WTC11 (cell line): ENCODE measurements around the gene RPS5. TPM values are rescaled to one million over a fixed set of nuclear protein-coding genes. Genes with fewer than 3 reads are reported as not detected.

Source experiments
- ATAC-seq: fragments of 200-7000 bp; cut with Tn5 transposase; 2 replicates; pipeline ENCODE4 v1.10.0; 2021; ENCODE audit warnings: mild to moderate bottlenecking, moderate library complexity
- CTCF ChIA-PET: fragments of 300-600 bp; sonication (Branson Sonifier 250); formaldehyde crosslinking; loops from one replicate; lab custom pipeline; 2021; ENCODE audit warnings: antibody characterized with exemption; lab: Charles Lee
- POLR2A ChIA-PET: fragments of 350-600 bp; sonication (Branson Sonifier 250); formaldehyde crosslinking; loops from one replicate; lab custom pipeline; 2021; ENCODE audit warnings: antibody characterized with exemption; lab: Charles Lee
- DNase-seq: peaks from one replicate; pipeline ENCODE4 v3.0.0; 2021; ENCODE audit warnings: low spot score
- H3K27ac Mint-ChIP-seq: 2 replicates; pipeline ENCODE4 v1.8.0; 2021; ENCODE audit warnings: mixed read lengths
- H3K27me3 Mint-ChIP-seq: 2 replicates; pipeline ENCODE4 v1.8.0; 2021; ENCODE audit warnings: low read depth, mild to moderate bottlenecking, moderate library complexity, mixed read lengths
- H3K36me3 Mint-ChIP-seq: 2 replicates; pipeline ENCODE4 v1.8.0; 2021; ENCODE audit warnings: mixed read lengths
- H3K4me1 Mint-ChIP-seq: 2 replicates; pipeline ENCODE4 v1.8.0; 2022; ENCODE audit warnings: mixed read lengths
- H3K4me3 Mint-ChIP-seq: 2 replicates; pipeline ENCODE4 v1.8.0; 2021; ENCODE audit warnings: mild to moderate bottlenecking, moderate library complexity, mixed read lengths
- H3K9me3 Mint-ChIP-seq: 2 replicates; pipeline ENCODE4 v1.8.0; 2021; ENCODE audit warnings: mixed read lengths
- AFF4 ChIP-seq: sonication (generic); formaldehyde crosslinking; IDR thresholded peaks from 2 replicates; pipeline ENCODE4 v1.8.1; 2023; ENCODE audit warnings: mild to moderate bottlenecking, missing genetic modification reagents, borderline replicate concordance
- ATF1 ChIP-seq: sonication (generic); formaldehyde crosslinking; IDR thresholded peaks from 2 replicates; pipeline ENCODE4 v1.8.1; 2023; ENCODE audit warnings: mild to moderate bottlenecking, moderate library complexity, missing genetic modification reagents
- EMX1 ChIP-seq: fragments of 250-450 bp; sonication (Bioruptor Pico); IDR thresholded peaks from 2 replicates; pipeline ENCODE4 v1.8.0; 2021; ENCODE audit warnings: mild to moderate bottlenecking
- FOXP1 ChIP-seq: sonication (generic); formaldehyde crosslinking; IDR thresholded peaks from 2 replicates; pipeline ENCODE4 v1.8.0; 2022; ENCODE audit warnings: missing genetic modification reagents, mild to moderate bottlenecking, moderate library complexity, borderline replicate concordance
- GRHL2 ChIP-seq: fragments of 250-450 bp; sonication (Bioruptor Pico); IDR thresholded peaks from 2 replicates; pipeline ENCODE4 v1.8.0; 2022; ENCODE audit warnings: mild to moderate bottlenecking, moderate library complexity; ENCODE audit not compliant: insufficient replicate concordance, severe bottlenecking
- HMGA2 ChIP-seq: fragments of 250-450 bp; sonication (Bioruptor Pico); IDR thresholded peaks from 2 replicates; pipeline ENCODE4 v1.4.0; 2021; ENCODE audit warnings: mild to moderate bottlenecking, moderate library complexity
- HMGXB4 ChIP-seq: sonication (generic); formaldehyde crosslinking; IDR thresholded peaks from 2 replicates; pipeline ENCODE4 v1.8.1; 2023; ENCODE audit warnings: mild to moderate bottlenecking, moderate library complexity, missing genetic modification reagents
- KAT7 ChIP-seq: sonication (generic); formaldehyde crosslinking; IDR thresholded peaks from 2 replicates; pipeline ENCODE4 v1.8.1; 2023; ENCODE audit warnings: missing genetic modification reagents, mild to moderate bottlenecking, borderline replicate concordance
- MLX ChIP-seq: sonication (generic); formaldehyde crosslinking; IDR thresholded peaks from 2 replicates; pipeline ENCODE4 v1.8.1; 2023; ENCODE audit warnings: mild to moderate bottlenecking, missing genetic modification reagents, moderate library complexity
- NFATC4 ChIP-seq: fragments of 250-450 bp; sonication (Bioruptor Pico); IDR thresholded peaks from 2 replicates; pipeline ENCODE4 v1.9.0; 2021; ENCODE audit warnings: mild to moderate bottlenecking
- NR2C2 ChIP-seq: sonication (generic); formaldehyde crosslinking; IDR thresholded peaks from 2 replicates; pipeline ENCODE4 v1.8.0; 2022; ENCODE audit warnings: mild to moderate bottlenecking, missing genetic modification reagents
- NR3C1 ChIP-seq: sonication (generic); formaldehyde crosslinking; conservative IDR thresholded peaks from 2 replicates; pipeline ENCODE4 v1.8.1; 2023; ENCODE audit warnings: low read depth, mild to moderate bottlenecking, missing genetic modification reagents
- RELA ChIP-seq: sonication (generic); formaldehyde crosslinking; IDR thresholded peaks from 2 replicates; pipeline ENCODE4 v1.8.1; 2022; ENCODE audit warnings: missing genetic modification reagents, mild to moderate bottlenecking, borderline replicate concordance
- ZBTB43 ChIP-seq: sonication (generic); formaldehyde crosslinking; IDR thresholded peaks from 2 replicates; pipeline ENCODE4 v1.8.1; 2023; ENCODE audit warnings: mild to moderate bottlenecking, missing genetic modification reagents
- ZNF219 ChIP-seq: sonication (generic); formaldehyde crosslinking; IDR thresholded peaks from 2 replicates; pipeline ENCODE4 v1.8.0; 2023; ENCODE audit warnings: missing genetic modification reagents, mild to moderate bottlenecking, borderline replicate concordance
- ZNF263 ChIP-seq: sonication (generic); formaldehyde crosslinking; IDR thresholded peaks from 2 replicates; pipeline ENCODE4 v1.8.1; 2022; ENCODE audit warnings: low read depth, mild to moderate bottlenecking, moderate library complexity, missing genetic modification reagents
- total RNA-seq: library from RNA; stranded (reverse); gene quantifications from 3 replicates; pipeline ENCODE4 v1.2.3, GENCODE V29; 2021

The RPS5 gene
- total RNA-seq, 1 experiment from 2014 or later: 1,502 TPM

GRCh38 chr19:58354478-58355030, 32.5 kb upstream of the RPS5 start:
- Mint-ChIP-seq H3K27me3 (peaks cover 14% of the 10 kb centered on the region), H3K4me3 (no peak overlapping the region), H3K27ac (no peak overlapping the region), H3K9me3 (no peaks in the 10 kb centered on the region), H3K4me1 (peaks cover 4% of the 10 kb centered on the region; the same call in 1 of the 2 replicates), H3K36me3 (no peaks in the 10 kb centered on the region)
- TF ChIP-seq HMGA2 (CRISPR knock-in tag) (no peak), MLX (CRISPR knock-in tag) (no peak), AFF4 (no peak), NR3C1 (no peak), NR2C2 (CRISPR knock-in tag) (no peak)
- POLR2A ChIA-PET: no interaction called here
- no peak for DNase-seq
- CTCF ChIA-PET: interaction anchor here (1.2 to 2.5 kb wide), 2 partner anchors 10 to 15 kb away, joined by 3 to 11 read pairs; no protein-coding TSS in a partner anchor
- no peak for ATAC-seq

GRCh38 chr19:58355215-58355796, 31.8 kb upstream of the RPS5 start:
- no peak overlapping the region for H3K27ac Mint-ChIP-seq
- ChIA-PET POLR2A (no interaction called here), CTCF (interaction anchor here (1.0 to 1.2 kb wide), 2 partner anchors 10 to 25 kb away, joined by 3 to 4 read pairs; no protein-coding TSS in a partner anchor)
- H3K4me1 Mint-ChIP-seq: peaks cover 4% of the 10 kb centered on the region; the same call in 1 of the 2 replicates
- H3K9me3 Mint-ChIP-seq: no peaks in the 10 kb centered on the region
- ATAC-seq: no peak
- TF ChIP-seq RELA (CRISPR knock-in tag) (no peak), ZNF219 (CRISPR knock-in tag) (no peak), ZNF263 (no peak), KAT7 (CRISPR knock-in tag) (no peak), ATF1 (no peak), NFATC4 (CRISPR knock-in tag) (no peak)
- TF ChIP-seq, all 79 proteins: peak for 0
- DNase-seq: no peak
- peaks cover 12% of the 10 kb centered on the region for H3K27me3 Mint-ChIP-seq
- H3K4me3 Mint-ChIP-seq: no peak overlapping the region
- H3K36me3 Mint-ChIP-seq: no peaks in the 10 kb centered on the region

GRCh38 chr19:58355908-58356765, 30.9 kb upstream of the RPS5 start:
- CTCF ChIA-PET: interaction anchor here (0.9 to 1.0 kb wide), 2 partner anchors 17 to 26 kb away, joined by 3 to 4 read pairs; no protein-coding TSS in a partner anchor
- peak; percentile 13 for ATAC-seq
- Mint-ChIP-seq H3K27me3 (peaks cover 8% of the 10 kb centered on the region), H3K9me3 (no peaks in the 10 kb centered on the region), H3K4me3 (peak overlapping the region; percentile 8; the same call in 1 of the 2 replicates), H3K36me3 (no peaks in the 10 kb centered on the region), H3K27ac (no peak overlapping the region), H3K4me1 (peaks cover 4% of the 10 kb centered on the region; the same call in 1 of the 2 replicates)
- POLR2A ChIA-PET: no interaction called here
- TF ChIP-seq HMGA2 (CRISPR knock-in tag) (no peak), ZBTB43 (CRISPR knock-in tag) (no peak), EMX1 (CRISPR knock-in tag) (no peak), FOXP1 (CRISPR knock-in tag) (no peak), RELA (CRISPR knock-in tag) (no peak), GRHL2 (CRISPR knock-in tag) (no peak), HMGXB4 (CRISPR knock-in tag) (0 out of 2 replicates have a peak, but pooled peaks have one; percentile 8)
- peak; percentile 27 for DNase-seq
